GM19452 (cell line): ENCODE results near the gene FXYD3.

Experiments used
- ATAC-seq: cut with Tn5 transposase; IDR thresholded peaks from one replicate; pipeline ENCODE4 v1.9.1; 2021; ENCODE audit not compliant: unreplicated experiment

Gene FXYD3

GRCh38 chr19:35115177-35115951 lies at the start of gene FXYD3:
Gene FXYD3, plus strand, starts transcription at chr19:35115823. Its CDS starts 3,554 bp downstream, at chr19:35119377.
- ATAC-seq, result no peak

- ATAC-seq, result no peak
Measured at GRCh38 chr19:35066121-35066520, 49.5 kb upstream of the FXYD3 start.

GRCh38 chr19:35066691-35067563 lies 48.7 kb upstream of the FXYD3 start:
- ATAC-seq, result peak; percentile 83

GRCh38 chr19:35068941-35069634 lies 46.5 kb upstream of the FXYD3 start:
- no peak for ATAC-seq

- ATAC-seq, result no peak
Measured at GRCh38 chr19:35069696-35070095, 45.9 kb upstream of the FXYD3 start.

GRCh38 chr19:35070471-35070870 lies 45.2 kb upstream of the FXYD3 start:
- ATAC-seq, result no peak

- no peak for ATAC-seq
Measured at GRCh38 chr19:35073516-35073915, 42.1 kb upstream of the FXYD3 start.

GRCh38 chr19:35073941-35074340 lies 41.7 kb upstream of the FXYD3 start:
- ATAC-seq, result no peak

GRCh38 chr19:35074426-35075201 lies 41.0 kb upstream of the FXYD3 start:
- ATAC-seq, result no peak

- no peak for ATAC-seq
Measured at GRCh38 chr19:35075202-35076025, 40.2 kb upstream of the FXYD3 start.

- no peak for ATAC-seq
Measured at GRCh38 chr19:35076026-35076370, 39.6 kb upstream of the FXYD3 start.

GRCh38 chr19:35076657-35077056 lies 39.0 kb upstream of the FXYD3 start:
- ATAC-seq, result no peak

- ATAC-seq, result no peak
Measured at GRCh38 chr19:35077411-35078223, 38.0 kb upstream of the FXYD3 start.

GRCh38 chr19:35079826-35080225 lies 35.8 kb upstream of the FXYD3 start:
- no peak for ATAC-seq

GRCh38 chr19:35080613-35081170 lies 34.9 kb upstream of the FXYD3 start:
- no peak for ATAC-seq

GRCh38 chr19:35081201-35081600 lies 34.4 kb upstream of the FXYD3 start:
- no peak for ATAC-seq

- no peak for ATAC-seq
Measured at GRCh38 chr19:35083691-35084508, 31.7 kb upstream of the FXYD3 start.

GRCh38 chr19:35084509-35084762 lies 31.2 kb upstream of the FXYD3 start:
- ATAC-seq, result no peak
